IMR-90 (cell line): ENCODE data around the gene LEO1. TPM values are rescaled to one million over a fixed set of nuclear protein-coding genes. Genes with fewer than 3 reads are reported as not detected.

Experiments used
- ATAC-seq: fragments of 200-7000 bp; cut with Tn5 transposase; 2 replicates; pipeline ENCODE4 v1.9.1; 2020; ENCODE audit warnings: low read depth, mild to moderate bottlenecking, moderate library complexity
- BruUV-seq: library from RNA; stranded (reverse); fragments of 400-500 nt; replicated peaks from 2 replicates; lab custom pipeline; 2021; lab: Mats Ljungman, UMichigan
- CTCF ChIA-PET: fragments of 300-600 bp; formaldehyde crosslinking; extraction: SDS; loops from one replicate; lab custom pipeline; 2021; ENCODE audit warnings: antibody characterized with exemption; lab: Yijun Ruan, JAX
- POLR2A ChIA-PET: fragments of 300-600 bp; sonication (Branson Sonifier 250); formaldehyde crosslinking; loops from one replicate; lab custom pipeline; 2022; ENCODE audit warnings: antibody characterized with exemption; ENCODE audit not compliant: unreplicated experiment; lab: Charles Lee
- DNase-seq: peaks from one replicate; pipeline ENCODE4 v3.0.0; 2013
- H2AFZ ChIP-seq: replicated peaks from 2 replicates; pipeline ENCODE3; 2013; ENCODE audit warnings: low read length, mild to moderate bottlenecking; ENCODE audit not compliant: poor library complexity
- H2AK5ac ChIP-seq: 2 replicates; pipeline ENCODE4 v1.6.1; 2013; ENCODE audit warnings: low read depth, low read length, inconsistent platforms
- H2AK9ac ChIP-seq: replicated peaks from 2 replicates; pipeline ENCODE3; 2013; ENCODE audit warnings: mild to moderate bottlenecking, low read depth, low read length, moderate library complexity; ENCODE audit not compliant: poor library complexity
- H2BK120ac ChIP-seq: 2 replicates; pipeline ENCODE4 v1.6.1; 2013; ENCODE audit warnings: low read depth, low read length, inconsistent platforms
- H2BK15ac ChIP-seq: 3 replicates; pipeline ENCODE4 v1.6.1; 2013; ENCODE audit warnings: low read depth, low read length, inconsistent platforms
- H2BK20ac ChIP-seq: 2 replicates; pipeline ENCODE4 v1.6.1; 2013; ENCODE audit warnings: low read depth, mild to moderate bottlenecking, inconsistent platforms, low read length, moderate library complexity
- H2BK5ac ChIP-seq: 2 replicates; pipeline ENCODE4 v1.6.1; 2013; ENCODE audit warnings: mild to moderate bottlenecking, low read depth, low read length, inconsistent platforms; ENCODE audit not compliant: poor library complexity, severe bottlenecking
- H3K14ac ChIP-seq: replicated peaks from 2 replicates; pipeline ENCODE4 v1.6.1; 2013; ENCODE audit warnings: low read depth, low read length, inconsistent platforms
- H3K18ac ChIP-seq: 2 replicates; pipeline ENCODE4 v1.6.1; 2013; ENCODE audit warnings: low read depth, low read length, control low read depth
- H3K23ac ChIP-seq: 2 replicates; pipeline ENCODE4 v1.6.1; 2013; ENCODE audit warnings: low read depth, low read length, inconsistent platforms
- H3K27ac ChIP-seq: 2 replicates; pipeline ENCODE4 v1.5.1; 2013; ENCODE audit warnings: mild to moderate bottlenecking, control low read depth, low read length; ENCODE audit not compliant: insufficient read depth
- H3K27me3 ChIP-seq: 2 replicates; pipeline ENCODE4 v1.6.1; 2013; ENCODE audit warnings: low read length; ENCODE audit not compliant: control insufficient read depth, insufficient read depth
- H3K36me3 ChIP-seq: 2 replicates; pipeline ENCODE4 v1.6.1; 2013; ENCODE audit warnings: low read length, mixed read lengths; ENCODE audit not compliant: control insufficient read depth, insufficient read depth
- H3K4ac ChIP-seq: 2 replicates; pipeline ENCODE4 v1.6.1; 2013; ENCODE audit warnings: low read depth, low read length, inconsistent platforms
- H3K4me1 ChIP-seq: 2 replicates; pipeline ENCODE4 v1.6.1; 2013; ENCODE audit warnings: low read length, mixed read lengths; ENCODE audit not compliant: control insufficient read depth, insufficient read depth
- H3K4me2 ChIP-seq: 2 replicates; pipeline ENCODE4 v1.6.1; 2013; ENCODE audit warnings: low read depth, mild to moderate bottlenecking, control low read depth, low read length, moderate library complexity
- H3K4me3 ChIP-seq: 2 replicates; pipeline ENCODE4 v1.5.1; 2013; ENCODE audit warnings: low read depth, mild to moderate bottlenecking, control low read depth, low read length, moderate library complexity; ENCODE audit not compliant: insufficient read depth
- H3K56ac ChIP-seq: 2 replicates; pipeline ENCODE4 v1.6.1; 2013; ENCODE audit warnings: low read length, inconsistent platforms; ENCODE audit not compliant: insufficient read depth; ENCODE audit errors: extremely low read depth
- H3K79me1 ChIP-seq, 2 experiments: 2 replicates each; pipeline ENCODE4 v1.6.1; 2013; ENCODE audit warnings: low read length in 2 of 2, inconsistent platforms in 1 of 2, low read depth in 1 of 2
- H3K9ac ChIP-seq: 2 replicates; pipeline ENCODE4 v1.6.1; 2013; ENCODE audit warnings: low read depth, low read length, control low read depth
- H3K9me1 ChIP-seq: 2 replicates; pipeline ENCODE4 v1.6.1; 2013; ENCODE audit warnings: low read length, inconsistent platforms; ENCODE audit not compliant: insufficient read depth
- H3K9me3 ChIP-seq: 2 replicates; pipeline ENCODE4 v1.6.1; 2013; ENCODE audit warnings: low read length; ENCODE audit not compliant: control insufficient read depth, insufficient read depth
- H4K20me1 ChIP-seq: 2 replicates; pipeline ENCODE4 v1.6.1; 2013; ENCODE audit warnings: low read length, inconsistent platforms; ENCODE audit not compliant: insufficient read depth
- H4K5ac ChIP-seq: 2 replicates; pipeline ENCODE4 v1.6.1; 2013; ENCODE audit warnings: mild to moderate bottlenecking, low read depth, low read length, control low read depth
- H4K8ac ChIP-seq, 2 experiments: 2 replicates each; pipeline ENCODE4 v1.6.1; 2013; ENCODE audit warnings: low read depth in 2 of 2, low read length in 2 of 2, control low read depth in 1 of 2, inconsistent platforms in 1 of 2
- H4K91ac ChIP-seq: 2 replicates; pipeline ENCODE4 v1.6.1; 2013; ENCODE audit warnings: low read depth, low read length, inconsistent platforms; ENCODE audit not compliant: insufficient read depth
- CHD1 ChIP-seq: IDR thresholded peaks from 2 replicates; pipeline ENCODE4 v1.6.1; 2012; ENCODE audit warnings: low read depth, low read length, improper control_type of control experiment
- MAFK ChIP-seq: IDR thresholded peaks from 2 replicates; pipeline ENCODE4 v1.6.1; 2012; ENCODE audit warnings: low read depth, low read length, improper control_type of control experiment
- POLR2A ChIP-seq: IDR thresholded peaks from 2 replicates; pipeline ENCODE4 v1.6.1; 2012; ENCODE audit warnings: mild to moderate bottlenecking, low read depth, low read length
- WGBS, 2 experiments: methylation state at CpG; one replicate each; pipeline versions ENCODE4 v1.1.5 to v1.1.7; 2013; ENCODE audit warnings: missing lambda C conversion rate in 2 of 2; ENCODE audit not compliant: insufficient read length in 1 of 2; ENCODE audit errors: extremely low coverage in 2 of 2; 5-methylcytosine and 5-hydroxymethylcytosine counted together
- dilution Hi-C: fragments of 300-500 bp; cut with HindIII; formaldehyde crosslinking; loops from one replicate; pipeline ENCODE4 v1.14.3; 2018; ENCODE audit warnings: low sequenced_read_pairs; ENCODE audit not compliant: unreplicated experiment
- in situ Hi-C: fragments of 300-500 bp; cut with MboI; formaldehyde crosslinking; loops from 3 replicates; pipeline ENCODE4 v1.14.3; 2019; ENCODE audit warnings: low sequenced_read_pairs, inconsistent platforms, mixed read lengths
- intact Hi-C: fragments of 100-400 bp; cut with micrococcal nuclease; formaldehyde crosslinking; loops from 2 replicates; pipeline ENCODE4 v1.10.0; 2022
- polyA plus RNA-seq, 3 experiments: library from polyadenylated mRNA; depleted of rRNA; stranded (reverse); fragments of >200 nt; gene quantifications; 2 replicates each; pipeline ENCODE4 v1.2.3, GENCODE V29; 2012; ENCODE audit warnings: low replicate concordance in 1 of 3
- total RNA-seq: library from RNA; depleted of rRNA; stranded (reverse); fragments of >200 nt; gene quantifications from 2 replicates; pipeline ENCODE4 v1.2.3, GENCODE V29; 2012

LEO1 gene
- total and polyA plus RNA-seq, 2 of the 4 experiments (the other 2 are of a cell fraction), result 9.0 to 11.5 TPM

- POLR2A ChIA-PET, result no interaction called here
- intact Hi-C loops (no loop called here), dilution Hi-C loops (no loop called here)
Observed at GRCh38 chr15:51973220-51973619, 1.6 kb upstream of the LEO1 start.

More at GRCh38 chr15:51973220-51973619, 1.6 kb upstream of the LEO1 start:
- H3K23ac ChIP-seq, result no peak overlapping the region
- no peak overlapping the region for H3K18ac ChIP-seq
- no peak overlapping the region for H4K91ac ChIP-seq
- no peak overlapping the region for H2AFZ ChIP-seq
- H3K27ac ChIP-seq, result no peak overlapping the region
- H3K56ac ChIP-seq, result no peak overlapping the region
- H3K9ac ChIP-seq, result no peak overlapping the region
- H3K36me3 ChIP-seq, result no peaks in the 10 kb centered on the region
- no peak overlapping the region for H3K4ac ChIP-seq
- H3K79me1 ChIP-seq, result peaks cover 14 to 38% of the 10 kb centered on the region in 2 experiments
- ATAC-seq (no peak), DNase-seq (no peak)
- H4K20me1 ChIP-seq, result peaks cover 13% of the 10 kb centered on the region; the same call in 1 of the 2 replicates
- 95% methylated on average over 4 of the region's 5 CpGs; no CpG with 5 or more reads in 1 of the 2 experiments for WGBS, 2 experiments
- H3K14ac ChIP-seq, result no peak overlapping the region
- in situ Hi-C loops, result loop anchor here (10.0 kb wide), 1 partner anchor 242 kb away; no protein-coding TSS in a partner anchor
- CTCF ChIA-PET, result no interaction called here
- H2AK9ac ChIP-seq, result no peak overlapping the region
- 0 out of 2 replicates have a peak, but pooled peaks cover 2% of the 10 kb centered on the region for H3K4me1 ChIP-seq
- H3K4me3 ChIP-seq, result no peak overlapping the region
- H3K27me3 ChIP-seq, result no peaks in the 10 kb centered on the region
- H4K5ac ChIP-seq, result no peak overlapping the region
- H2BK5ac ChIP-seq, result no peak overlapping the region
- no peak overlapping the region for H2BK120ac ChIP-seq
- H4K8ac ChIP-seq, result no peak overlapping the region
- H2BK20ac ChIP-seq, result no peak overlapping the region
- H3K9me1 ChIP-seq, result peaks cover 3% of the 10 kb centered on the region; the same call in 1 of the 2 replicates
- no peak for TF ChIP-seq MAFK
- no peak for TF ChIP-seq CHD1
- TF ChIP-seq POLR2A, result no peak
- H3K9me3 ChIP-seq, result no peaks in the 10 kb centered on the region
- no peak overlapping the region for H2AK5ac ChIP-seq
- no TSS peak for BruUV-seq
- H3K4me2 ChIP-seq, result no peak overlapping the region
- H2BK15ac ChIP-seq, result no peak overlapping the region
